NCI-H524 treated with DMSO at 0.1 percent for 48 hours (cell line): ENCODE data around the gene DCAF5.
"Not testable (repeated sequence)": the region's sequence is repeated elsewhere in the genome, so short reads cannot be mapped to it uniquely, and the experiment has no call there.

ENCODE experiments used
- DNase-seq: peaks from one replicate; lab custom pipeline; 2025; lab: John Stamatoyannopoulos, UW

DCAF5 gene

DNA sequence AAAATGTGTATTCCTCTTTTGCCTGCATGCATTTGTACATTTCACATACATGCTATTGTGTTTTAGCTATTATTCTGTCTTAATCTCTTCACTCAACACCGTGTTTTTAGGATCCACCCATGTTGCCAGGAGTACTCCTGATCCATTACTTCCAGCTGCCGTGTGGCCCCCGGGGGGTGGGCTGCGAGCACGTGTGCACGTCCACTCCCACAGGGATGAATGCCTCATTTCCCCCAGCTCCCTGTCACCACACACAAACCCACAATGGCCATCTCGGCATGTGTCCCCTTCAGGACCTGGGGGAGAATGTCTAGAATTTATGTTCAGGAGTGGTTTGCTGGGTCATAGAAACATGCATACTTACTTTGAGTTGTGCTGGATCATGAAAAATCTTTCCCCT, 111.1 kb downstream of the DCAF5 start:
- DNase-seq = no peak

DNA sequence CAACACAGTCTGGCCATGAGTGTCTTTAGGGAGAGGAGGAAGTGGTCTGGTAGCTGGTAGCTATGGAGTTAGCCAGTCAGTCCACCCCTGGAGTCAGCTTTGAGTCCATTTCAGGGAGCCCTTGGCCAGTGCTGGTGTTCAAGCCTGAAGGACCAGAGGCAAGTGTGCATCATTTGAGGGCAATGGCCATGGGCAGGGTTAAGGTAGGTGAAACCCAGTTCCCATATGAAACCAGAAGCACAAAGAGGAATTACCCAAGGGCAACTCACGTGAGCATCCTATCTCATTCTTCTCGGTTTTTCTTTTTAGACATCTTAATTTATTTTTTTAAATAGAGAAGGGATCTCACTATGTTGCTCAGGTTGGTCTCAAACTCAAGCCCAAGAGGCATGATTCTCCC, 112.6 kb downstream of the DCAF5 start:
- DNase-seq = no peak

DNA sequence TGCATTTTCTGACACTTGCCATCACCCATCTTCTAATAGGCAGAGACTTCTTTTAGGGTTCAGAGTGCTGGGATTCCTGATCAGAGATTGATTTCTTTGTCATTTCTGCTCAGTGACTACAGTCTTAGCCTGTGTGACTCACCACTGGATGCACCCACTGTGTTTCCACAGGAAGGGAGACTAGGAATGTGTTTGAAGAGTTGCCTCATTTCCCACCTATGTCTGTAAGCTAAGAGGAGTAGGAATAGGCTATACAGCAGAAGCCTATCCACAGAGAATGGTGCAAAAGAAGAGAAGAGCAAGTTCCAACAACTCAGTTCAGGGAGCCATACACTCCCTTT, 113.7 kb downstream of the DCAF5 start:
- DNase-seq = no peak

DNA sequence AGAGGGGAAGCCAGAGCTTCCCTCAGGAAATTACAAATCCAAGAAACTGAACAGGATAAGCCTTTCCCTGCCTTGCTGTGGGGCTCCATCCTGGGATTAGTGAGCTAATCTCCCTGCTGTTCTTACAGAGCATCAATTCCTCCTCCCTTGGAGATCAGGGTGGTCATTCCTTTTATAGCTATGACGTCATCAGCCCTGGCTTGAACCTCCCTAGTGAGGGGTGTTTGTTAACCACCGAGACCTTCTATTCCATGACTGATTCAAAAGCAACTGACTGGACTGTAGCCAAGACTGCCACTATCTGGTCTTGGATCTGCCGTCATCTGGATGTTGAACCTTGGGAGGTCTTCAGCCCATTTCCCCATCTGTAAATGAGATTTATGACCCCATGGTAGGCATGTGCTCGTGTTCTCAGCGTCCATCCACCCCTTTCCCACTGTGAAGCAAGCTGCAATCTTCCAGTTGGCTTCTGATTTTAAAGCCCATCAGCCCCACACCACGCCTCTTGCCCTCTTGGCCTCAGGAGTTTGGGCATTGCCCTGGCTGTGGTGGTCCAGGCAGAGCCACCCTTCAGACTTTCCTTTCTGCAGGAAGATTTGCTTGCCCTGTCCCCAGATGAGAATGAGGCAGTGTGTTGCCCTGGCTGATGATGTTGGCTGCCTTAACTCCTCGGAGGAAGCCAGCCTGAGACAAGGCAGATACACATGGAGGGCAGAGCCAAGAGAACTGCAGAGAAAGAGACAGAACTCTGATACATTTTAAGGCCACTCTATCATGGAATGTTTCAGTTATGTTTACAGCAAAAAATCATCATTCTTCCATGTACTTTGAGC, 114.2 kb downstream of the DCAF5 start:
- no peak for DNase-seq

DNA sequence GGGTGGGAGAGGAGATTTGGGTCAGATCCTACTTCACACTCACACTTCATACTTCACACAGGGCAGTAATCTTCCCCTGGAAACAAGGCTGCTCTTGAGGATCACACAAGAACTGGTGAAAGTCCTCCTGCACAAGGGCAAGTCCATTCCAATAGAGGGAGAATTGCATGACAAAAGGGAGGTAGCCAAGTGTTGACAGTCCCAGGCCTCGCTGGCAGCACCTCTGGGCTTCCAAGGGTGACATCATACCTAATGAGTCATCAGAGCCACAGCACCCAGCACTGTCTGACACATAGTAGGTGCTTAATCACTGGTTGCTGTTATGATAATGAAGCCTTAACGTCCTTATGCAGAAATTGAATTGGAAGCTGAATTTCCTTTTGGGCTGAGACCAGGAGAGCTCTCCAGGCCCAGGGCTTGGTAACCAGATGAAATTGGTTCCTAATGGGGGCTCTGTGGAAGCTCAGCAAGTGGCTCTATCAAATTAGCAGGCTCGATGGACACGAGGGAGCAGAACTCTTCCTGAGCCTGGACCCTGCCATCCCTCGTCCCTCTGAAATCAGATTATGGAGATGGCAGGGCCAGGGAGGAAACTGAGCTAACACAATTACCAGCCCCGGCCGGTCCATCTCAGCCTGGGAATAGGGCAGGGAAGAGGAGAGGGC, 115.0 kb downstream of the DCAF5 start:
- no peak for DNase-seq

DNA sequence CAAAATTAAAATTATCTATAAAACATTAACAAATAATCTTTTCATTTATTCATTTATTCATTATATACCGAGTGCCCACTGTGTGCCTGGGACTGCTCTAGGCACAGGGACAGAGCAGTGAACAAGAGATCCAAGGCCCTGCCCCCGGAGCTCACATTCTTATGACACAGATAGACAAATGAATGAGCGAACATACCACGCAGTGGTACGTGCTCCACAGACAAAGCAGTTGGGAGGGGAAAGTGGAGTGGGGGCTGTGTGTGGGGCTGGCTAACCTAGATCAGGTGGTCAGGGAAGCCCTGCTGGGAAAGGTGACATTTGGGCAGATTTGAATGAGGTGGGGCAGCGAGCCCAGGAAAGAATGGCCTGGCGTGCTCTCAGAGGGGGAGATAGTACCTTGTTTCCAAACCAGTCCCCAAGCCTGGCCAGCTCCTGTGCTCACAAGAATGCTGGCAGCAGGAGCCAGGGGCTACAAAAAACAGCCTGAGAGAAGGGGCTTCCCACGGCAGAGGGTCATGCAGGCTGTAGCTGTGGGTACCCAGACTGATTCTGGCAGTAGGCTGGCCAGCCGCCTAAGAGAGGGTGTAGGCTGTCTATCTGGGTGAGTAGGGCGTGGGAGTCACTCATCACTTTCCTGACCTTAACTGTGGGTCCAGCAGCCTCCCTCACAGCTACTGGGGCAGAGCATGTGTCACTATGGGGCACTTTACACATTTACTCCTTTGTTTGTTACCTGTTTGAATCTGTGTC, 116.0 kb downstream of the DCAF5 start:
- no peak for DNase-seq

DNA sequence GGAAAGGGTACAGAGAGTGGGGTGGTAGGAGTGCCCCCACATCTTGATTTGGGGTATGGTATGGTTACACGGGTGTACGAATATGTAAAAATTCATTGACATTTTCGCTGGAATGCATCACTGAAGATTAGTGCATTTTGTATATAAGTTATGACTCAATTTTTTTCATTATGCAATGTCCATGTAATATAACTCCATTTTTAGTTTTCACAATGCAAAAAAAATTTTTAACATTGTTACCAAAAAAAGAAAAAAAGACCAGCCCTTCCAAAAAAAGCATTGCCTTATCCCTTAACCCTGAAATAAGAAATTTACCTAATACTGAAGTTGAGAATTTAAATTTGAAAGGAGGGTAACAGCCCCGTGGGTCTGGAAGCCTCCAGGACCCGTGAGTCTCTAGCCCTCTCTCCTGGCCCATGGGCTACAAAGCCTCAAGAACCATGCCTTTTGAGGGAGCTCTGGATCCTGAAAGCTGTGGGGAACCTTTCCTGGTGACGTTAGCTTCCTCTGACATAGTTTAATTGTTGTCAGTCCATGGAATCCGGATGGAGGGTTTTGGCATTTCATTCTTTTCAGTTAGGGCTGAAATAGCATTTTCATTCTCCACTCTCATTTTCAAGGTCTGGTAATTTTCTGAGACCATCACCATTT, 118.2 kb downstream of the DCAF5 start:
- no peak for DNase-seq

DNA sequence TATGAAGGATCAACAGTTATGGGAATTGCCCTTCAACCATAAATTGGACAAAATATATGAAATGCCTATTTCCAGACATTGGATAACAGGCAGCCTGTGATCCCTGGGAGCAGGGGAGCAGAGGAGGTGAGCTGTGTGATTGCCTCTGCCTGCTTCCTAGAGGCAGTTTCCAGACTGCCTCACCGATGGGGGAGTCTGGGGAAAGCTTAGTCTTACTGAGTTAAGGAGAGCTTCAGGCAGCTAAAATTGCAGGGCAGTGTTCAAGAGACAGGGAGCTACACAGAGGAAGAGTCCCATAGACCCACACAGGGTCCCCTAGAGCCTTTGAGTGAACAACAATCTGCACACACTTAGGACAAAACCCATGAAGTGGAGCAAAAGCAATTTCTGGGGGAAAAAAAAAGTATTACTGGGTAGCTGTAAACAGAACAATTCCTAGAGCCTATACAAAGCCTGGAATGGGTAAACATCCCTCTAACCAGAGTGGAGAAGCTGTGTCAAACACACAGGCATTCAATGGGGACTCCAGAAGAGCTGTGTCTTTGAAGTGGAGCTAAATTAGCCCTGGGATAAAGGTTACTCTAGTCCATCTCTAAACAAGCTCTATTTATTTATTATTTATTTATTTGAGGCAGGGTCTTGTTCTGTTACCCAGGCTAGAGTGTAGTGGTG, 125.5 kb downstream of the DCAF5 start:
- no peak for DNase-seq

DNA sequence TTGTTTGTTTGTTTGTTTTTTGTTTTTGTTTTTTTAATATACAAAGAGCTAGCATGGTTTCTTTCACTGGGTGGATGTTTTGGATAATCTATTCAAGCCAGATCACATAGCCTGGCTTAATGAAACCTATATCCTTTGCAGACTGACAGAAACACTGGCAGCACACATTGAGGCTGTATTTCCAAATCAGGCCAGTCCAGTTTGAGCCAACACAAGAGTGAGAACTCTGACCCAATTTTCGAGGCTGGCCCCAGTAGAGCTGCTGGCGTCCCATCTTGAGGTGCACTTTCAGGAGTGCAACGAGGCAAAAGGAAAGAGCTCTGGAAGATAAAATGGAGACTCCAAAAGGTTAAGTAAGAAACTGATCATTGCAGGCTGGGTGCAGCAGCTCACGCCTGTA, 129.9 kb downstream of the DCAF5 start:
- no peak for DNase-seq

DNA sequence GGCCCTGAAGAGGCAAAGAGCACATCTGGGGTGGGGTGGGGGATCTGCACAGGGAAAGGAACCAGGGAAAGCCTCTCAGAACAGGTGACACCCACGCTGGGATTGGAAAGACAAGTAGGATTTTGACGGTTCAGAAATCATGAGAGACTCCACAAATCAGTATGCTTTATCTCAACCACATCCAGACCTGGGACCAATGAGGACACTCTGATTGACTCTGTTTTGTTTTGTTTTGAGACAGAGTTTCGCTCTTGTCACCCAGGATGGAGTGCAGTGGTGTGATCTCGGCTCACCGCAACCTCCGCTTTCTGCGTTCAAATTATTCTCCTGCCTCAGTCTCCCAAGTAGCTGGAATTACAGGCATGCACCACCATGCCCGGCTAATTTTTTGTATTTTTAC, 130.8 kb downstream of the DCAF5 start:
- not testable (repeated sequence) for DNase-seq

DNA sequence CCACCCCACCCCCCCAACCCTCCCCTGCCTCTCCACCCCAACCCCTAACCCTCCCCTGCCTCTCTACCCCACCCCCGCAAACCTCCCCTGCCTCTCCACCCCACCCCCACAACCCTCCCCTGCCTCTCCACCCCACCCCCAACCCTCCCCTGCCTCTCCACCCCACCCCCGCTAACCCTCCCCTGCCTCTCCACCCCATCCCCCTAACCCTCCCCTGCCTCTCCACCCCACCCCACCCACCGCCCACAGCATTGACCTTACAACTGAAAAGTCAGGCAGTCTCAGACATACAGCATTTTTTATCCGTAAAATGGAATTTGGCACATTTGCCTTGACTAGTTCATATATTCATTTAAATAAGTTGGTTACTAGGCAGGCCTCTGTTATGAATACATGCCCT, 135.2 kb downstream of the DCAF5 start:
- DNase-seq = no peak

DNA sequence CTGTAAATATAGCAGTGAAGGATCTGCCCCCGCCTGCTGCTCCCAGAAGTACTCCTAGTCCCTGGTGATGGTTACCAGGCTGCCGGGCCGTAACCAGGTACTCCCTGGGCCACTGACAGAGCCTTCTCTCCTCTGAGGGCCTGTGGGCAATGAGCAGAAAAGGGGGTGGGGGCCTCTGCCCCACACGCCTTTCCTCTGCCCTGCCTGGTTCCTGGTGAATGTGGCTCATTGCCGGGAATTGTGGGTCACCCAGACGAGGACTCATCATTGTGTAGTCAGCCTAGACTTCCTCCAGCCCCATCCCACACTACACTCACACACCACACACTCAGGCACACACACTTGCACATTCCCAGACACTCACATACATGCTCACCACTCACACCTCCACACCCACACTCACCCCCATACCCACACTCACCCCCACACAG, 138.1 kb downstream of the DCAF5 start:
- DNase-seq = no peak

DNA sequence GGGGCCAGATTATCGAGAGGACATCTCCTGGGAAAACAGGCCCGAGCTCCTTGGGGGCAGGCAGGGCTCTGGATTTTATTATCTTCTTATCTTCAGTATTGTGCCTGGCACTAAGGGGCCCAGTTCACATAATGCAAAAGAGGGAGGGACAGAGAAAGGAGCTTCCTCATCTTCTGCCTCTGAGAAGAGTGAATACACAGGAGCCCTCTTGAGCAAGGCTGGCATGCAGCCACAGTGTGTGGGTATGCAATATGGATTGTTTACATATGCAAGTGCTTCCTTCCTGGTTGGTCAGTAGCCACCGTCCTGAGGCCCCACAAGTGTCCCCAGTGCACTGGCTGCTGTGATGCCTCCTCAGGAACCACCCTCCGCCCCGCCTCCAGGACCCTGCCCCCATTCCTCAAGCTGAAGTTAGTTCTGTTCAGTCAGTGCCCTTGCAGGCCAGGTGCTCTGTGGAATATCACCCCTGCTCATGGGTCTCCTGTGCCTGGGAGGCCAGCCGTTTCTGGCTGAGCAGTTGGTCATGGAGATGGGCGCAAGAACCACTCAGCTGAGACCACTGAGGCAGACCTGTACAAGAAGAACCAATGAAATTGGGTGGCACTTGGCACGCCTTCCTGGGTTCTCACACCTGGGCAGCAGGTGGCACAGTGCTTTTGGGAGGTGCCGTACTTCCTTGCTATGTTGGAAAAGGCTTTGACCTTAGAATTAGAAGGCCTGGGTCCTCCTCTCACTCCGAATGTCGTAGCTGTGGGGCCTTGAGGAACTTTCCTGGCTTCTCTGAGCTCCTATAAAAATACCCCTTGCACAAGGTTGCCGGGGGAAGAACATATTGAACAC, 138.8 kb downstream of the DCAF5 start:
- no peak for DNase-seq

DNA sequence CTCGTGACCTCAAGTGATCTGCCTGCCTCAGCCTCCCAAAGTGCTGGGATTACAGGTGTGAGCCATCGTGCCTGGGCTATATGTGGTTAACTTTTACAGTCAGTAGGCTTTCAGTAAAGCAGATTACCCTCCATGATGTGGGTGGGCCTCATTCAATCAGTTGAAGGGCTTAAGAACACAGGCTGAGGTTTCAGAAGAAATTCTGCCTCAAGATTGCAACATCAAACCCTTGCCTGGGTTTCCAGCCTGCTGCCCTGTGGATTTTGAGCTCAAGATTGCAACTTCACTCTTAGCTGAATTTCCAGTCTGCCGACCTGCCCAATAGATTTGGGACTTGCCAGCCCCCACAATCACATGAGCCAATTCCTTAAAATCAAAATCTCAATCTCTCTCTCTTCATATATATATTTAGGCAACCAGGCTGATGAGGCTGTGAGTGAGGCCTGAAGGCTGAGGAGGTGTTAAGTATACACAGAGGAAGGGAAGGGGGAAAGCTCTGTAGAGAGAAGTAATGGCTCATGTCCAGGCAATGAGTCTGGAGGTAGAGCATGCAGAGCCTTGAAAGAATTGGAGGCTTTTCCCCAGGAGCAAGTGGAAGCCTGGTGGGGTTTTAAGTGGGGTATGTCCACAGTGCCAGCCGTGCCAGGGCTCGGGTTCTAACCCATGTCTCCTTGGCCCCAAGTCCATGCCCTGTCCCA, 140.5 kb downstream of the DCAF5 start:
- no peak for DNase-seq

DNA sequence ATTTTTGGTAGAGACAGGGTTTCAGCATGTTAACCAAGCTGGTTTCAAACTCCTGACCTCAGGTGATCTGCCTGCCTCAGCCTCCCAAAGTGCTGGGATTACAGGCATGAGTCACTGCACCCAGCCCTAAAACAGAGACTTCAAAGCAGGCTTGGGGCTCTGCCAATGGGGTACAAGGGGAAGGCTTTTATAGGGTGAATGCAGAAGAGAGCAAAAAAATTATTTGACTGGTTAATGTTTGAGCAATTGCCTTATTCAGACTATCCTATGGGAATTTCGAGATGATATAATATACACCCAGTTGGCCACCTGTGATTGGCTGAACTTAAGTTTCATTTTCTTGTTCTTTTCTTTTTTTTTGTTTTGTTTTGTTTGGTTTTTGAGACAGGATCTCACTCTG, 142.3 kb downstream of the DCAF5 start:
- DNase-seq = no peak

DNA sequence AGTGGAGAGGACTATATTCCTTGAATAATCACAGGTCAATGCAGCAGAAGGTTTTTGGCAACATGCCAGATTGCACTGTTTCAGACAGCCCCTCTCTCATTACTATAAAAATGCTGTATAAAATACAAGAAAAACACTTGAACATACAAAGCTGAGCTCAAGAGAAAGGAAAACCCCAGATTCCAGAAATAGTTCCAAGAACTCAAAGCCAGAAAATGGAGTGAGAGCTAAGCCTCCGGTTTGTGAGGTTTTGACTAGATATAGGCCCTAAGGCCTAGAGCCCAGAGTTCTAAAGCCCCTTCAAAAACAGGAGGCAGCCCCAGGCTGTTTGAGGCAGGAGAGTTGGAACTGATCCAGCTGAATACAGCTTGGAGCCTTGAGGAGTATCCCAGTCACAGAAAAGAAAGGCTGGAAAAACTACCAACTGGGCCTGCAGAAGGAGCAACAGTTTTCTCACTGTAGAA, 144.5 kb downstream of the DCAF5 start:
- DNase-seq = no peak

DNA sequence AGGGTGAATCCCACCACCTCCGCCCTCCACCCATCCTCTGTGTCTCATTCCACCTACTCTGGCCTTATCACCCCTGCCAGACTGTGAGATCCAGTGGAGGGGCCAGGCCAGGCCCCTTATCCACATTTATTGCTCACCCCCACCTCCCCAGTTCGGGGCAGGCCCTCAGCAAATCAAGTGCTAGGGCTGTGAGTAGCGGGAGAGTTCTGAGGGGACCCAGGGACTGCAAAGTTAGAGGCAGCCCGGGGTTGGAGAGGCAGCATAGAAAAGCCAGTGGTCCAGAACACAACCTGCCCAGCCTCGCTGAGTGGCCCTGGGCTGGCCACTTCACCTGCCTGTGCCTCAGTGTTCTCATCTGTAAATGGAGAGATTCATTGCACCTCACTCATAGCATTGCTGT, 146.6 kb downstream of the DCAF5 start:
- DNase-seq = no peak

DNA sequence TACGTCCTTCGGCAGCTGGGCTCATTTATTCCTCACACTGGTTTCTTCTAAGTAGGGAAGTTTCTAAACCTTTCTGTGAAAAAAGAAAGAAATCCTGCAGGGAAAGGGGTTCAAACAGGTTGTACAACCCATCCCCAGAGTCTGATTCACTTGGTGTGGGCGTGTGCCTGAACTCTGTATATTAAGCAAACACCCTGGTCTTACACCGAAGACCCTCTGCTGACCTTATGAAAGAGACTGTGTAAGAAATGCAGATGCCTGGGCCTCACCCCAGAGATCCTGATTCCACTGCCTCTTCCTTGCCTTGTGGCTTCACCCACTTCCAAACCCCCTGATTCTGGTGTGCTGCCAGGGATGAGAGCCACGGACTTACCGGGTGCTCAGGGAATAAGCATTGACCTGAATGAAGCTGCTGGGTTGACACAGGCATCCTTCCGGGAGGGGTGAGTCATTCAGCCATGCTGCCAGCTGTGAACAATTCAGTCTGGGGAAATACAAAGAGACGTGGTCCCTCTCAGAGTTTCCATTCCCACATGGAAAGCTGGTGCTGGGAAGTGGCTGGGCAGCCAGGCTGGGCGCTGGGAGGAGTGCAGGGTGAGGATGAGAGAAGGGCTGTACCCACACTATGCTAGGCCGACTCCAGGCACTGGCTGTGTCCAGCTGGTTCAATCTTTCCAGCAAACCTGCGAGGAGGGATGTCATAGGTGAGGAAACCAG, 147.3 kb downstream of the DCAF5 start:
- no peak for DNase-seq

DNA sequence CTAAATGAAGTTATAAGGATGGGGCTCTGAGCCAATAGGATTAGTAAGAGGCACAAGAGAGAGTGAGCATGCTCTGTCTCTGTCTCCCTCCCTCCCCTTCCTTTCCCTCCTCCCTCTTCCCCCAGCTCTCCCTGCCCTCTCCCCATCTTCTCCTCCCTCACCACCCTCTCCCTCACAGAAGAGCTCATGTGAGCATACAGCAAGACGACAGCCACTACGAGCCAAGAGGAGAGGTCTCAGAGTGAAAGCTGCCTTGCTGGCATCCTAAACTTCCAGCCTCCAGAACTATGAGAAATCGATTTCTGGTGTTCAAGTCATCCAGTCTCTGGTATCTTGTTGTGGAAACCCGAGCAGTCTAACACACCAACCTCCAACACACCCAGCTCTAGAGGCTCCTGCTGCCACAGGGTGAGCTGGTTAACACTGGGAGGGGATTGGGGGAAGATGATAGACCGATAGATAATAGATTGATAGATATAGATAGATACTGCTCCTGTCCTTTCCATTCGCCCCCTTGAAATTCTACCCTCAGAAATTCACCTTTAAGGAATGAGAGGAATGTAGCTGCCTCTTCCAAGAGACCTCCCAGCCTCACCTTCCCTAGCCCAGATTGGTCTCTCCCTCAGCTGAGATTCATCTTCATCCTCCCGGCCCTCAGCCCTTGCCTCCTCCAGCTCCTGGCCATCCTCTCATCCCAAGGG, 148.0 kb downstream of the DCAF5 start:
- DNase-seq = no peak
